DND-41 (cell line): ENCODE results near the gene RAB4B.

Experiments
- EZH2 ChIP-seq: IDR thresholded peaks from 3 replicates; pipeline ENCODE4 v1.6.1; 2012; ENCODE audit warnings: borderline replicate concordance, low read depth, mild to moderate bottlenecking, moderate library complexity, low read length, inconsistent platforms; ENCODE audit not compliant: severe bottlenecking
- TF ChIP-seq, protein P1 (sequence below): IDR thresholded peaks from 2 replicates; pipeline ENCODE4 v1.5.1; 2012; ENCODE audit warnings: borderline replicate concordance, low read length, moderate library complexity, mild to moderate bottlenecking; ENCODE audit not compliant: poor library complexity, severe bottlenecking; ENCODE audit errors: extremely low read depth

DNA sequence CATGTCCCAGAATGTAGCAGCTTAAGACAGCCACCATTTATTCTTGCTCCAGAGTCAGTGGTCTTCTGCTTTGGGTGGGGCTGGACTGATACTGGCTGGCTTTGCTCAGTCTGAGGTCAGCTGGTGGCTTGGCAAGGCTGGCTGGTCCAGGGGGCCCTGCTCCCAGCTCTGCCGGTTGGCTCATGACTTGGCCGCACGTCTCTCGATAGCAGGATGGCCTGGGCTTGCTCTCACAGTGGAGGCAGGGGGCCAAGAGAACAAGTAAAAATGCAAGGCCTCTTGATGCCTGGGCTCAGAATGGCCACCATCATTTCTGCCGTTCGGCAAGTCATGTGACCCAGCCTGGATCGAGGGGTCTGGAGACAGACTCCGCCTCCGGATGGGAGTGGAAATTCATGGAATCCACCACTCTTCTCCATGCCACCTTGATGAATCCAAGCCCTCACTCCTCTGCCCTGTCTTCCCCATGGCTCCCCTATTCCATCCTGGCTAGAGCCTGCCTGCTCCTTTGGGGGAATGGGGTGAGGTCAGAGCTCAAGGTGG is 40.9 kb upstream of the RAB4B start:
- TF ChIP-seq, protein P1, sequence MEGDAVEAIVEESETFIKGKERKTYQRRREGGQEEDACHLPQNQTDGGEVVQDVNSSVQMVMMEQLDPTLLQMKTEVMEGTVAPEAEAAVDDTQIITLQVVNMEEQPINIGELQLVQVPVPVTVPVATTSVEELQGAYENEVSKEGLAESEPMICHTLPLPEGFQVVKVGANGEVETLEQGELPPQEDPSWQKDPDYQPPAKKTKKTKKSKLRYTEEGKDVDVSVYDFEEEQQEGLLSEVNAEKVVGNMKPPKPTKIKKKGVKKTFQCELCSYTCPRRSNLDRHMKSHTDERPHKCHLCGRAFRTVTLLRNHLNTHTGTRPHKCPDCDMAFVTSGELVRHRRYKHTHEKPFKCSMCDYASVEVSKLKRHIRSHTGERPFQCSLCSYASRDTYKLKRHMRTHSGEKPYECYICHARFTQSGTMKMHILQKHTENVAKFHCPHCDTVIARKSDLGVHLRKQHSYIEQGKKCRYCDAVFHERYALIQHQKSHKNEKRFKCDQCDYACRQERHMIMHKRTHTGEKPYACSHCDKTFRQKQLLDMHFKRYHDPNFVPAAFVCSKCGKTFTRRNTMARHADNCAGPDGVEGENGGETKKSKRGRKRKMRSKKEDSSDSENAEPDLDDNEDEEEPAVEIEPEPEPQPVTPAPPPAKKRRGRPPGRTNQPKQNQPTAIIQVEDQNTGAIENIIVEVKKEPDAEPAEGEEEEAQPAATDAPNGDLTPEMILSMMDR, result no peak
- TF ChIP-seq EZH2, result no peak
